22Rv1 (cell line): Measurements from ENCODE around the gene PRR7.
"Not testable (repeated sequence)": the region's sequence is repeated elsewhere in the genome, so short reads cannot be mapped to it uniquely, and the experiment has no call there.

Experiments
- H3K27ac ChIP-seq: fragments of 450-650 bp; 2 replicates; pipeline ENCODE4 v1.5.1; 2017
- CTCF ChIP-seq: fragments of 450-650 bp; IDR thresholded peaks from 2 replicates; pipeline ENCODE4 v1.5.1; 2017; ENCODE audit warnings: mild to moderate bottlenecking
- ZFX ChIP-seq: fragments of 450-650 bp; IDR thresholded peaks from 2 replicates; pipeline ENCODE4 v1.6.1; 2017; ENCODE audit warnings: antibody characterized with exemption, borderline replicate concordance

PRR7 gene

GRCh38 chr5:177419046-177419445, 27.6 kb upstream of the PRR7 start:
- TF ChIP-seq CTCF (no peak), ZFX (no peak)
- H3K27ac ChIP-seq, result no peak overlapping the region

- not testable (repeated sequence) for H3K27ac ChIP-seq
Observed at GRCh38 chr5:177420472-177420871, 26.1 kb upstream of the PRR7 start.

- no peak overlapping the region for H3K27ac ChIP-seq
- TF ChIP-seq CTCF (no peak), ZFX (no peak)
Observed at GRCh38 chr5:177421062-177421798, 25.4 kb upstream of the PRR7 start.

- no peak overlapping the region for H3K27ac ChIP-seq
- TF ChIP-seq CTCF, result no peak
- TF ChIP-seq ZFX, result no peak
Observed at GRCh38 chr5:177423671-177424070, 22.9 kb upstream of the PRR7 start.

- H3K27ac ChIP-seq, result peak overlapping the region; percentile 89
Observed at GRCh38 chr5:177425196-177425800, 21.3 kb upstream of the PRR7 start.

GRCh38 chr5:177425801-177426565, 20.6 kb upstream of the PRR7 start:
- no peak for TF ChIP-seq ZFX
- no peak for TF ChIP-seq CTCF
- H3K27ac ChIP-seq, result peak overlapping the region; percentile 89

More at GRCh38 chr5:177425196-177425800, 21.3 kb upstream of the PRR7 start:
- TF ChIP-seq CTCF (no peak), ZFX (no peak)

- H3K27ac ChIP-seq, result peak within 1 kb of the TSS; percentile 89
- no peak for TF ChIP-seq ZFX
- TF ChIP-seq CTCF, result no peak
Observed at GRCh38 chr5:177426566-177427210, 19.9 kb upstream of the PRR7 start, which contains the start of gene GRK6. Gene GRK6 (plus strand): TSS chr5:177426676. CDS start chr5:177426846, 170 bp downstream.
